Large intestine (tissue), 3 donors: ENCODE results near the gene PRPF38A. TPM values are rescaled to one million over a fixed set of nuclear protein-coding genes. Genes with fewer than 3 reads are reported as not detected.

ENCODE experiments used
- DNase-seq, 2 donors: peaks; one replicate each; pipeline versions ENCODE4 v3.0.0 to v3.0.0-alpha.2; 2013
- H3K27ac ChIP-seq: one replicate; pipeline ENCODE4 v1.5.1; 2013; ENCODE audit warnings: low read length
- H3K27me3 ChIP-seq: 2 replicates; pipeline ENCODE4 v1.6.1; 2013; ENCODE audit warnings: low read length; ENCODE audit not compliant: control insufficient read depth, insufficient read depth
- H3K36me3 ChIP-seq: 2 replicates; pipeline ENCODE4 v1.6.1; 2013; ENCODE audit warnings: low read length; ENCODE audit not compliant: control insufficient read depth, insufficient read depth
- H3K4me1 ChIP-seq: one replicate; pipeline ENCODE4 v1.6.1; 2013; ENCODE audit warnings: low read length; ENCODE audit not compliant: control insufficient read depth, insufficient read depth
- H3K4me3 ChIP-seq: one replicate; pipeline ENCODE4 v1.5.1; 2013; ENCODE audit warnings: low read length
- H3K9me3 ChIP-seq: one replicate; pipeline ENCODE4 v1.6.1; 2013; ENCODE audit warnings: mild to moderate bottlenecking, low read depth, low read length, moderate library complexity; ENCODE audit not compliant: control insufficient read depth
- WGBS: methylation state at CpG from one replicate; pipeline ENCODE4 v1.1.5; 2013; ENCODE audit warnings: low lambda C conversion rate; ENCODE audit not compliant: insufficient coverage; 5-methylcytosine and 5-hydroxymethylcytosine counted together
- polyA plus RNA-seq: library from polyadenylated mRNA; unstranded; fragments of 120-200 nt; gene quantifications from one replicate; pipeline ENCODE4 v1.2.1, GENCODE V29; 2013

PRPF38A gene
- polyA plus RNA-seq, 1 donor, result 51.0 TPM

GRCh38 chr1:52424231-52424636 is 19.8 kb downstream of the PRPF38A start:
- no peaks in the 10 kb centered on the region for H3K27me3 ChIP-seq
- no peaks in the 10 kb centered on the region for H3K9me3 ChIP-seq
- no peak overlapping the region for H3K4me3 ChIP-seq
- peaks cover 23% of the 10 kb centered on the region for H3K36me3 ChIP-seq
- no peak overlapping the region for H3K27ac ChIP-seq
- H3K4me1 ChIP-seq, result no peaks in the 10 kb centered on the region
- DNase-seq, result no peak

GRCh38 chr1:52424813-52425212 is 20.4 kb downstream of the PRPF38A start:
- H3K4me3 ChIP-seq, result no peak overlapping the region
- no peak for DNase-seq
- H3K4me1 ChIP-seq, result no peaks in the 10 kb centered on the region
- no peaks in the 10 kb centered on the region for H3K27me3 ChIP-seq
- H3K27ac ChIP-seq, result no peak overlapping the region
- H3K36me3 ChIP-seq, result peaks cover 26% of the 10 kb centered on the region
- H3K9me3 ChIP-seq, result no peaks in the 10 kb centered on the region
- whole genome bisulfite sequencing, result 100% methylated on average over 1 of the region's 1 CpG

- Histone ChIP-seq H3K36me3 (peaks cover 34% of the 10 kb centered on the region), H3K4me3 (no peak overlapping the region), H3K27ac (no peak overlapping the region), H3K4me1 (no peaks in the 10 kb centered on the region), H3K9me3 (no peaks in the 10 kb centered on the region), H3K27me3 (no peaks in the 10 kb centered on the region)
- no CpG with 5 or more reads among the region's 3 CpGs for WGBS
- no peak for DNase-seq
Observed at GRCh38 chr1:52426371-52426770, 22.0 kb downstream of the PRPF38A start.

GRCh38 chr1:52427152-52427551 is 22.8 kb downstream of the PRPF38A start:
- no peak for DNase-seq
- WGBS, result no CpG with 5 or more reads among the region's 1 CpG

GRCh38 chr1:52432807-52433206 is 28.4 kb downstream of the PRPF38A start:
- no peak overlapping the region for H3K4me3 ChIP-seq
- H3K36me3 ChIP-seq, result peaks cover 46% of the 10 kb centered on the region
- no peaks in the 10 kb centered on the region for H3K27me3 ChIP-seq
- H3K4me1 ChIP-seq, result no peaks in the 10 kb centered on the region
- no peak overlapping the region for H3K27ac ChIP-seq
- no peak for DNase-seq
- H3K9me3 ChIP-seq, result no peaks in the 10 kb centered on the region
- no CpG with 5 or more reads among the region's 8 CpGs for WGBS

More at GRCh38 chr1:52427152-52427551, 22.8 kb downstream of the PRPF38A start:
- Histone ChIP-seq H3K9me3 (no peaks in the 10 kb centered on the region), H3K27ac (no peak overlapping the region), H3K4me3 (no peak overlapping the region), H3K36me3 (peaks cover 34% of the 10 kb centered on the region), H3K4me1 (no peaks in the 10 kb centered on the region), H3K27me3 (no peaks in the 10 kb centered on the region)

- Histone ChIP-seq H3K4me3 (no peak overlapping the region), H3K4me1 (no peaks in the 10 kb centered on the region), H3K9me3 (no peaks in the 10 kb centered on the region), H3K27me3 (no peaks in the 10 kb centered on the region), H3K36me3 (peaks cover 49% of the 10 kb centered on the region), H3K27ac (no peak overlapping the region)
- no CpG with 5 or more reads among the region's 1 CpG for WGBS
- DNase-seq, result no peak
Observed at GRCh38 chr1:52435211-52435610, 30.8 kb downstream of the PRPF38A start.

- H3K4me1 ChIP-seq, result no peaks in the 10 kb centered on the region
- no peaks in the 10 kb centered on the region for H3K27me3 ChIP-seq
- DNase-seq, result no peak
- H3K36me3 ChIP-seq, result peaks cover 47% of the 10 kb centered on the region
- no peaks in the 10 kb centered on the region for H3K9me3 ChIP-seq
- no peak overlapping the region for H3K27ac ChIP-seq
- no peak overlapping the region for H3K4me3 ChIP-seq
- no CpG with 5 or more reads among the region's 1 CpG for WGBS
Observed at GRCh38 chr1:52435650-52436049, 31.2 kb downstream of the PRPF38A start.

- H3K27me3 ChIP-seq, result no peaks in the 10 kb centered on the region
- peaks cover 44% of the 10 kb centered on the region for H3K36me3 ChIP-seq
- WGBS, result no CpG with 5 or more reads among the region's 7 CpGs
- H3K9me3 ChIP-seq, result no peaks in the 10 kb centered on the region
- no peaks in the 10 kb centered on the region for H3K4me1 ChIP-seq
- H3K27ac ChIP-seq, result no peak overlapping the region
- no peak for DNase-seq
- H3K4me3 ChIP-seq, result no peak overlapping the region
Observed at GRCh38 chr1:52436817-52437216, 32.4 kb downstream of the PRPF38A start.

- Histone ChIP-seq H3K4me1 (no peaks in the 10 kb centered on the region), H3K27me3 (no peaks in the 10 kb centered on the region), H3K27ac (no peak overlapping the region), H3K4me3 (no peak overlapping the region), H3K9me3 (no peaks in the 10 kb centered on the region), H3K36me3 (peaks cover 35% of the 10 kb centered on the region)
- DNase-seq, result no peak
- 100% methylated on average over 1 of the region's 4 CpGs for WGBS
Observed at GRCh38 chr1:52439976-52440375, 35.6 kb downstream of the PRPF38A start.

- peaks cover 32% of the 10 kb centered on the region for H3K36me3 ChIP-seq
- no peak for DNase-seq
- no peak overlapping the region for H3K27ac ChIP-seq
- no peaks in the 10 kb centered on the region for H3K27me3 ChIP-seq
- no peaks in the 10 kb centered on the region for H3K9me3 ChIP-seq
- no peak overlapping the region for H3K4me3 ChIP-seq
- no peaks in the 10 kb centered on the region for H3K4me1 ChIP-seq
- WGBS, result no CpG with 5 or more reads among the region's 2 CpGs
Observed at GRCh38 chr1:52444463-52444862, 40.1 kb downstream of the PRPF38A start.

- DNase-seq, result no peak
- H3K27me3 ChIP-seq, result no peaks in the 10 kb centered on the region
- H3K36me3 ChIP-seq, result peaks cover 19% of the 10 kb centered on the region
- no peak overlapping the region for H3K27ac ChIP-seq
- no peak overlapping the region for H3K4me3 ChIP-seq
- WGBS, result 100% methylated on average over 1 of the region's 1 CpG
- no peaks in the 10 kb centered on the region for H3K9me3 ChIP-seq
- H3K4me1 ChIP-seq, result no peaks in the 10 kb centered on the region
Observed at GRCh38 chr1:52454127-52454526, 49.7 kb downstream of the PRPF38A start.
